GM21526 (cell line): Measurements from ENCODE around the gene MYOZ2.

Experiments used
- ATAC-seq: cut with Tn5 transposase; IDR thresholded peaks from one replicate; pipeline ENCODE4 v1.9.1; 2021; ENCODE audit warnings: moderate library complexity; ENCODE audit not compliant: unreplicated experiment, low FRiP score

MYOZ2 gene

GRCh38 chr4:119233191-119233590, 97.6 kb downstream of the MYOZ2 start:
- ATAC-seq = no peak

GRCh38 chr4:119233750-119234149, 98.1 kb downstream of the MYOZ2 start:
- ATAC-seq = no peak

GRCh38 chr4:119237201-119237600, 101.6 kb downstream of the MYOZ2 start:
- ATAC-seq = no peak
